Prostate gland (tissue), 2 donors: ENCODE data around the gene TMEM161A.

Experiments
- POLR2A ChIP-seq: fragments of 450-650 bp; IDR thresholded peaks from one replicate; pipeline ENCODE4 v1.6.1; 2016; ENCODE audit warnings: antibody characterized with exemption, mild to moderate bottlenecking
- TF ChIP-seq, protein P1 (sequence below), 4 experiments: fragments of 200-600 bp in 2 of 4; fragments of 450-650 bp in 2 of 4; sonication (generic) in 2 of 4; IDR thresholded peaks; 1 replicate in 3 of 4; 2 replicates in 1 of 4; pipeline ENCODE4 v1.5.1; 2016 to 2019; ENCODE audit warnings: antibody characterized with exemption in 4 of 4, mild to moderate bottlenecking in 2 of 4, moderate library complexity in 2 of 4

DNA sequence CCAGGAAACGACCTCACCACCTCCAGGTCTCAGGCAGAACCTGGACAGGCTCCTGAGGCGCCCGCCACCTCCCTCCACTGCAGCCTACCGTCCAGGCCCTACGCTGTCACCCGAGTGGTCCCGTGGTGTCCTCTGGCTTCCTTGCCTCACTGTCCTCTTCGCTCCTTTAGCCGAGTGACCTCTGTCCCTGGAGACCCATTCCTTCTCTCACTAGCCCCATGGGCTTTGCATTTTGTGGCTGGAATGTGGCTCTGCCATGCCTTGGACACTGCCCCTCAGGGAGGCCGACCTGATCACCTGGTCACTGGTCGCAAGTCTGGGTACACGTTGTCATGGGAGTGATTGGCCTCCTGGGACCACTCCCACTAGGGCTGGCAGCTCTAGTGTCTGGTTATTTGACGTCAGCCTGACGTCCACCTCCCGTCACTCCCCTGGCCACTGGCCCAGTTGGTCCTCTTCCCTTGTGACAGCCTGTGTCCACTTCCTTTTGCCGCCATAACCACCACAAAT is 56.6 kb downstream of the TMEM161A start:
- TF ChIP-seq, protein P1, sequence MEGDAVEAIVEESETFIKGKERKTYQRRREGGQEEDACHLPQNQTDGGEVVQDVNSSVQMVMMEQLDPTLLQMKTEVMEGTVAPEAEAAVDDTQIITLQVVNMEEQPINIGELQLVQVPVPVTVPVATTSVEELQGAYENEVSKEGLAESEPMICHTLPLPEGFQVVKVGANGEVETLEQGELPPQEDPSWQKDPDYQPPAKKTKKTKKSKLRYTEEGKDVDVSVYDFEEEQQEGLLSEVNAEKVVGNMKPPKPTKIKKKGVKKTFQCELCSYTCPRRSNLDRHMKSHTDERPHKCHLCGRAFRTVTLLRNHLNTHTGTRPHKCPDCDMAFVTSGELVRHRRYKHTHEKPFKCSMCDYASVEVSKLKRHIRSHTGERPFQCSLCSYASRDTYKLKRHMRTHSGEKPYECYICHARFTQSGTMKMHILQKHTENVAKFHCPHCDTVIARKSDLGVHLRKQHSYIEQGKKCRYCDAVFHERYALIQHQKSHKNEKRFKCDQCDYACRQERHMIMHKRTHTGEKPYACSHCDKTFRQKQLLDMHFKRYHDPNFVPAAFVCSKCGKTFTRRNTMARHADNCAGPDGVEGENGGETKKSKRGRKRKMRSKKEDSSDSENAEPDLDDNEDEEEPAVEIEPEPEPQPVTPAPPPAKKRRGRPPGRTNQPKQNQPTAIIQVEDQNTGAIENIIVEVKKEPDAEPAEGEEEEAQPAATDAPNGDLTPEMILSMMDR (IDR thresholded peaks at IDR 0.05): no peak
- TF ChIP-seq POLR2A: no peak
